Fibroblast of the aortic adventitia (primary cell): ENCODE results near the gene ZFYVE28. TPM values are rescaled to one million over a fixed set of nuclear protein-coding genes. Genes with fewer than 3 reads are reported as not detected.

Experiments used
- DNase-seq: peaks from one replicate; pipeline ENCODE4 v3.0.0-alpha.2; 2010; ENCODE audit warnings: low read depth
- H3K4me3 ChIP-seq: 2 replicates; pipeline ENCODE4 v1.5.1; 2011; ENCODE audit warnings: low read depth, mild to moderate bottlenecking, control low read depth, low read length, moderate library complexity
- total RNA-seq: library from RNA; depleted of rRNA; stranded (reverse); fragments of >200 nt; gene quantifications from 2 replicates; pipeline ENCODE4 v1.2.3, GENCODE V29; 2012; ENCODE audit warnings: low replicate concordance
- TF ChIP-seq, protein P1 (sequence below): IDR thresholded peaks from 2 replicates; pipeline ENCODE4 v1.5.1; 2011; ENCODE audit warnings: mild to moderate bottlenecking, low read length, control low read depth, inconsistent platforms; ENCODE audit not compliant: insufficient read depth

Gene ZFYVE28
- total RNA-seq, 1 donor: 14.0 TPM

- H3K4me3 ChIP-seq: no peak overlapping the region
- TF ChIP-seq, protein P1, sequence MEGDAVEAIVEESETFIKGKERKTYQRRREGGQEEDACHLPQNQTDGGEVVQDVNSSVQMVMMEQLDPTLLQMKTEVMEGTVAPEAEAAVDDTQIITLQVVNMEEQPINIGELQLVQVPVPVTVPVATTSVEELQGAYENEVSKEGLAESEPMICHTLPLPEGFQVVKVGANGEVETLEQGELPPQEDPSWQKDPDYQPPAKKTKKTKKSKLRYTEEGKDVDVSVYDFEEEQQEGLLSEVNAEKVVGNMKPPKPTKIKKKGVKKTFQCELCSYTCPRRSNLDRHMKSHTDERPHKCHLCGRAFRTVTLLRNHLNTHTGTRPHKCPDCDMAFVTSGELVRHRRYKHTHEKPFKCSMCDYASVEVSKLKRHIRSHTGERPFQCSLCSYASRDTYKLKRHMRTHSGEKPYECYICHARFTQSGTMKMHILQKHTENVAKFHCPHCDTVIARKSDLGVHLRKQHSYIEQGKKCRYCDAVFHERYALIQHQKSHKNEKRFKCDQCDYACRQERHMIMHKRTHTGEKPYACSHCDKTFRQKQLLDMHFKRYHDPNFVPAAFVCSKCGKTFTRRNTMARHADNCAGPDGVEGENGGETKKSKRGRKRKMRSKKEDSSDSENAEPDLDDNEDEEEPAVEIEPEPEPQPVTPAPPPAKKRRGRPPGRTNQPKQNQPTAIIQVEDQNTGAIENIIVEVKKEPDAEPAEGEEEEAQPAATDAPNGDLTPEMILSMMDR: no peak
- no peak for DNase-seq
Measured at GRCh38 chr4:2360396-2360730, 58.1 kb downstream of the ZFYVE28 start.

- no peak for DNase-seq
- no peak overlapping the region for H3K4me3 ChIP-seq
- TF ChIP-seq, protein P1: no peak
Measured at GRCh38 chr4:2359591-2360395, 58.7 kb downstream of the ZFYVE28 start.

- TF ChIP-seq, protein P1: no peak
Measured at GRCh38 chr4:2357821-2358745, 60.4 kb downstream of the ZFYVE28 start.

DNA sequence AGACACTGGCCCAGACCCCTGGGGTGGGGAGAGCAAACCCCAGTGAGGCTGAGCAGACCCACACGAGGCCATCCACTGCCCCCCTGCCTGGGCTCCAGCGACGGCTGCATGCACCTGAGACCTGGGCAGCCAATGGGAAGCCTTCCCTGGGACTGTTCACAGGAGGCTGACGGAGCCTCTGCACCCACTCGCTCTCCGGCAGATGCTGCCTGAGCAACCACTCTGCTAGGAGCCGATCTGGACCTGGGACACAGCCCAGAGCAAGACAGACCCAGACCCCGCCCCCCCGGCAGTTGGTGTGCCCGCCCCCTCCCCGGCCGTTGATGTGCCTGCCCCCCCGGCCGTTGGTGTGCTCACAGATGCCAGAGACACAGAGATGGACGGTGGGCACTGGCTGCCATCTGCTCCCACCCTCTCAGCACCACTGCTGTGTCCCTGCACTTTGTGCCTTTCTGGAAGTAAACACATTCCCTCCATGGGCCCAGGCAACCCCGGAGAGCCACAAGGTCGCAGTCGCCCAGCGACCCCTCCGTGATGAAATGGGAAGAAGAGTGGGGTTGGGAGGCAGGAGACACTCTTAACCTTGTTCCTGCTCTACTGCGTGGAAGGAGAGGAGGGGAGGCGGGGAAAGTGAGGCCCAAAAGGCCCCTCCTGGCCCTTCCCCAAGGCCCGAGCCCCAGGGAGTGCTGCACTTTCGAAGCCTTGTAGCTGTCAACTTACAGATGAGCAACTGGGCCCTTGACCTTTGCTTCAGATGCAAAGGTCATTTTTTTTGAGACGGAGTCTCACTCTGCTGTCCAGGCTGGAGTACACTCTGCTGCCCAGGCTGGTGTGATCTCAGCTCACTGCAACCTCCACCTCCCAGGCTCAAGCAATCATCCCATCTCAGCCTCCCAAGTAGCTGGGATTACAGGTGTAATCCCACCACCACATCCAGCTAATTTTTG lies 62.0 kb downstream of the ZFYVE28 start:
- no peak overlapping the region for H3K4me3 ChIP-seq
- no peak for DNase-seq
- TF ChIP-seq, protein P1: no peak

More at GRCh38 chr4:2357821-2358745, 60.4 kb downstream of the ZFYVE28 start:
- H3K4me3 ChIP-seq: no peak overlapping the region
- no peak for DNase-seq

DNA sequence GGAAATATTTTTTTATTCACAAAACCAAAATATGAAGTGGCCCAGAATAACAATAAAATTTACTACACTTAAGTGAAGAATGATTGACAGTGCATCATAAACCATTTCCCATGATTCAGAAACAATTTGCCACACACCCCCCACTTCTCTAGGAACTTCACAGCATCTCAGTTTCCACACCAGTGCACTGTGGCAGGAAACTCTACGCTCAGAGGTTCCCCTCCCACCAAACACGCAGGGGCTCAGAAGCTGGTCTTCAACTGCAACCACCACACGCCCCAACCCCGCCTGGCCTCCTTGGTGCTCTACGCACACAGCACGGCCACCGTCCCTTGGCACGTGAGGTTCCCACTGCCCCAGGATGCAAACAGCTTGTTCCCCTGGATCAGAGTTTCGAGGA lies 63.7 kb downstream of the ZFYVE28 start:
- H3K4me3 ChIP-seq: no peak overlapping the region
- TF ChIP-seq, protein P1: no peak
- no peak for DNase-seq

- TF ChIP-seq, protein P1: peak; percentile 37
- no peak for DNase-seq
- no peak overlapping the region for H3K4me3 ChIP-seq
Measured at GRCh38 chr4:2354118-2354517, 64.3 kb downstream of the ZFYVE28 start.
